Ramos (cell line): ENCODE measurements around the gene PACSIN3.

Experiments used
- in situ Hi-C: fragments of 300-500 bp; cut with MboI; formaldehyde crosslinking; loops from one replicate; pipeline ENCODE4 v1.14.3; 2022; ENCODE audit warnings: low sequenced_read_pairs; ENCODE audit not compliant: unreplicated experiment

The PACSIN3 gene

GRCh38 chr11:47131136-47131535, 55.1 kb downstream of the PACSIN3 start:
- in situ Hi-C loops = no loop called here

- in situ Hi-C loops = no loop called here
Observed at GRCh38 chr11:47130543-47130942, 55.7 kb downstream of the PACSIN3 start.
